Amygdala (tissue), 56 donors: ENCODE measurements around the gene BCAR1.
"Not testable (repeated sequence)": the region's sequence is repeated elsewhere in the genome, so short reads cannot be mapped to it uniquely, and the experiment has no call there.

Experiments
- DNase-seq, 56 donors: peaks; one replicate each; lab custom pipeline; 2025; lab: John Stamatoyannopoulos, UW

The BCAR1 gene

GRCh38 chr16:75251280-75252048 lies at the start of gene BCAR1:
BCAR1 (minus strand) TSS chr16:75251624; CDS start chr16:75251482, 142 bp downstream.
- DNase-seq = peak in 55 of 56 donors; percentile 56 to 95 (median 79)

- DNase-seq = peak in 12 of 56 donors; percentile 2 to 35 (median 16)
Observed at GRCh38 chr16:75298267-75298666, 46.8 kb upstream of the BCAR1 start.

- peak in 24 of 56 donors; percentile 3 to 57 (median 22) for DNase-seq
Observed at GRCh38 chr16:75296606-75297005, 45.2 kb upstream of the BCAR1 start.

DNA sequence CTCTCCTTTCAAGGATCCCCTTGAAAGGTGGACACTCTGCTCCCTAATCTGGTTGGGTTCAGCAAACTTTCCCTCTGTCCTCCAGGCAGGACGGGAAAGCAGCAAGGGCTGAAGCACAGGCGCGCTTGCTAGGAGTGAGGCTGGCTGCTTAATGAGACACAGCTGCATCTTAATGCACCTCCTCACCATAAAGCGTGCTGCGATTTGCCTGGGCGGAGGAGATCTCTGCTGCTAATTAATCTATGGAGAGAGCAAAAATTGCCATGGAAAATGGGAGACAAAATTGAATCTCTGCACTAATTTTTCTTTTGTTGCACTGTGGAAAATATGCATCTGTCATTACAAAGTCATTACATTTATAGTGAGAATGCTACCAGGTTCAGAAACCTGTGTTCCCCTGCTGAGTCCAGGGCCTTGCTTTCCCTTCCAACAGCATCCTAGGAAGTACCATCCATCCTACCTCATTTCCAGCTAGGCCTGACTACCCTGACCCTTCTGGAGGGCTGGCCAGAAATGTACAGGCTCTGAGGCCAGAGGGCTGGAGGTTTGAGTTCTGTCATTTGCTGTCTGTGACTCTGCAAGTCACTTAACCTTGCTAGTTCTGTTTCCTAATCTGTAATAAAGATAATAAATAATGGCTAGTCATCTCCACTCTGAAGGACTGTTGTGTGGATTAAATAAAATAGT lies 43.5 kb upstream of the BCAR1 start:
- DNase-seq = peak in 1 of 56 donors; percentile 5

DNA sequence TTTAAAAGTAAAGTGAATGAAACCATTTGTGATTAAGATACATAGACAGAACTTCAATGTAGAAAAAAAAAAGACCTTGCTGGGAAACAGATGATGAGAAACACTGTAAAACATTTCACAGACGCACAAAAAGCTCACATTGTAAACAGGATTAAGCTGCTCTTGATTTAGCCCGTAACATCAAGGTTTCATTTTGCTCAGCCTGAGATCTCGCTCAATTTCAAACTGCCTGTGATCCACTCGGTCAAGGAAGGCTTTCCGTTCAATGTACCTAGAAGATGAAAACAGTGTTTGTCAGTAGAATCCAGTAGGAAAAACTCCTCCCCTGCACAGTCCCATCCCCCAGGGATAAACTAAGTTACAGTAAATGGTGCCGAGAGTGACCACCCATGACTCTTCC lies 42.3 kb upstream of the BCAR1 start:
- no peak for DNase-seq

DNA sequence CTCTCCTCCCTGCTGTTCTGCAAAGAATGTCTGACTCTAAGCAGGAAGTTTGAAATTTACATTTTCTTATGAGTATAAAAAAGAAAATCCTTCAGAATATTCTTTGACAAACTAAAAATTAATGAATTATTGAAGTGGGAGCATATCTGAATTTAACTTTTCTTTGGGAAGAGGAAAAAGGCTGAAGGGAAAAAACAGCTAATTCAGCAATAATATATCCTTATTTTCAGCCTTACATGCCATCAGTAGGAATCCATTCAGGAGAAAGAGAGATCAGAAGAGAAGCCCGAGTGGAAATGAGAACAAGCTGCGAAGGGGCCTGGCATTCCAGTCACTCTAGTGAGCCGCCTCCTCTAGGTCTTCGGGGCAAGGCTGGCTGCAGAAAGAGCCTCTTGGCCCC lies 41.7 kb upstream of the BCAR1 start:
- DNase-seq = no peak

DNA sequence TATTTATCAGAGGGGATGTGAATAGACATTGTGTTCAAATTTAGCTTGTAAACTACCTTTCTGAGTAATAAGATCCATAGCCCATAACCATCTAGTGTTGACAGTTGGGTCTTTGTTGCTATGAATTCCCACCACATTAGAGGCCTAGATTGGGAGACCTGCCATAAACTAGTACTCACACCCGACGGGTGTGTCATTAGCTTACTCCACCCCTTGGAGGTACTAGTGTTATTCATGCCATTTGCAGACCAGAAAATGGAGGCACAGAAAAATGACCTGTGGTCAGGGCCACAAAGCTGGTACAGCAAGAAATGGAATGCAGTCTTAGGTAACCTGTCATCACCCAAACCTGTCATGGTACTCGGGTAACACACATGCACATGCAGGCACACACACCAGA lies 41.3 kb upstream of the BCAR1 start:
- no peak for DNase-seq

GRCh38 chr16:75289189-75289588 lies 37.8 kb upstream of the BCAR1 start:
- no peak for DNase-seq

DNA sequence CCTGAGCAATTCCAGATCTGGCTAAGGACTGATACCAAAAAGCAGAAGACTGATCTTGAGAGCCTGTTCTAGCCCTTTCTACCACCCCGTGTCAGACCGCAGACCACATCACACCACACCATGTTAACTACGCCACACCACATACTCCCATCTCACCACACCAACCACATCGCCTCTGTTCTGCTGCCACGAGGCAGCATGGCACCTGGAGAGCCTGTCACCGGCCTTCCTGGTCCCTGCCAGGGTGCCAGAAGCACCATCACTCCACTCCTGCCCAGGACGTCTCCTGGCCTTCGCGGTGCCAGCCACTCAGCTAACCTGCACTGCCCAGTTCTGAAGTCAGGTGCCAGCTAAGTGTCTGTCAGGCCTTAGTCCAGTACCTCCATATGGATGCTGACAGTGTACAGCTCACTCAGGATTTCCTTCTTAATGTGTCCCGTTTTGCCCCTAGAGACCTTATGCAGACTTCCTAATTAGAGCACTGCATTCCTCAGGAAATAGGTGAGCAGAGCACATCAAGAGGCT lies 37.2 kb upstream of the BCAR1 start:
- no peak for DNase-seq

GRCh38 chr16:75288181-75288580 lies 36.8 kb upstream of the BCAR1 start:
- DNase-seq = no peak

DNA sequence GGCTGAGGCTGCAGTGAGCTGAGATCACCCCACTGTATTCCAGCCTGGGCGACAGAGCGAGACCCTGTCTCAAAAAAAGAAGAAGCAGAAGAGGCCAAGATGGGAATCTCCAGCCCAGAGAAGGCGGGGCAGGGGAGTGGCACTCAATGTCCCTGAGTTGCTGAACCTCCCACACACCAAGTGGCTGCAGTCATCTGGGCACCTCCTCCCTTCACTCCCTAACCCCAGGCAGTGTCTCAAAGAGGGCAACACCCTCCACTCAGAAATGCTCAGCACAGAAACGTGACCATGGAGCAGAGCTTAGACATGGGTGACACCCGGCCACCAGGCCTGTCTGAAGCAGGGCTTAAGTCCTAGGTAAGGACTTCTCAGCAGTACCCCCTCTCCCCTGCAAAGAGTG lies 36.3 kb upstream of the BCAR1 start:
- no peak for DNase-seq

DNA sequence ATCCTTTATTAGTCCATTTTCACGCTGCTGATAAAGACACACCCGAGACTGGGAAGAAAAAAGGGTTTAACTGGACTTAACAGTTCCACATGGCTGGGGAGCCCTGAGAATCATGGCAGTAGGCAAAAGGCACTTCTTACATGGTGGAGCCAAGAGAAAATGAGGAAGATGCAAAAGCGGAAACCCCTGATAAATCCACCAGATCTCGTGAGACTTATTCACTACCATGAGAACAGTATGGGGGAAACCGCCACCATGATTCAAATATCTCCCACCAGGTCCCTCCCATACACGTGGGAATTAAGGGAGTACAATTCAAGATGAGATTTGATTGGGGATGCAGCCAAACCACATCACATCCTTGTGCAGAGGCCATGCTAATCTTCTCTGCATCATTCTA lies 35.0 kb upstream of the BCAR1 start:
- no peak for DNase-seq

GRCh38 chr16:75282466-75283281 lies 31.2 kb upstream of the BCAR1 start:
- DNase-seq = peak in 18 of 56 donors; percentile 8 to 49 (median 21)

GRCh38 chr16:75281826-75282225 lies 30.4 kb upstream of the BCAR1 start:
- DNase-seq = no peak

- DNase-seq = not testable (repeated sequence)
Observed at GRCh38 chr16:75281009-75281408, 29.6 kb upstream of the BCAR1 start.

DNA sequence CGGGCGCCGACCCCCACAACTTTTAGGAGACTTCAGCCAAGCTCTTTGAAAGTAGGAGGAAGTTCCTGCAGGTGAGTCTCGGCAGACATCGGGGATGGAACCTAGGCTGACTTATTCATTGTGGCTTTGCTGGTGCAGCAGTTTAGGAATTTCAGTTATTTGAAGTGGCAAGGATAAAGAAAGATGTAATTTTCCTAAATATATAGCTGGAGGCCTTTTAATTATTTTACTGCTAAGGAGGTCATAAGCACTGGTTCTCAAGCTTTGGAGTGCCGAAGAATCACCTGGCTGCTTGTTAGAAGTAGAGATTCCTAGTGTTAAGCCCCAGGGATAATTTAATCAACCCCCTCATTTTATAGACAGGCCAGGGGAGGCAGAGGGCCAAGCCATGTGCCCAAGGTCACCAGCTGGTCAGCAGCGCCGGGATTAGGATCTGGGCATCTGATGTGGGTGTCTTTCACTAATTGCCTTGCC lies 28.9 kb upstream of the BCAR1 start:
- peak in 3 of 56 donors; percentile 5 to 28 (median 20) for DNase-seq

DNA sequence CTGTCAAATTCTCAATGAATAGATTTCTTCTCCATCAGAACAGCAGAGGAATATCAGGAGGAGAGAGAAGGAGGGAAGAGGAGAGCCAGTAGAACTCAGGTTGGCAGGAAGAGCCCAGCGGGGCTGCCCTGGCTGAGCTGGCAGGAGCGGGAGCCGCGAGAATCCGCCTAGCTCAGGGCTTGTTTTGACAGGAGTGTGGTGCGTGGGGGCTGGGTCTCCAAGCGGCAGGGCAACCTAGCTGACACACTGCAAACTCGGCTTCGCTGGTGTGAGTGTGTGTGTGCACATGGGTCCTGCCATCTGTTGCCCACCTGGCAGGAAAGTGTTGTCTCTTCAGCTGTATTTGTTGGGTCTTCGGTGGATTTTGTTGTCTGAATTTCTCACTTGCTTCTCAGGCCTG lies 27.9 kb upstream of the BCAR1 start:
- peak in 1 of 56 donors; percentile 8 for DNase-seq

DNA sequence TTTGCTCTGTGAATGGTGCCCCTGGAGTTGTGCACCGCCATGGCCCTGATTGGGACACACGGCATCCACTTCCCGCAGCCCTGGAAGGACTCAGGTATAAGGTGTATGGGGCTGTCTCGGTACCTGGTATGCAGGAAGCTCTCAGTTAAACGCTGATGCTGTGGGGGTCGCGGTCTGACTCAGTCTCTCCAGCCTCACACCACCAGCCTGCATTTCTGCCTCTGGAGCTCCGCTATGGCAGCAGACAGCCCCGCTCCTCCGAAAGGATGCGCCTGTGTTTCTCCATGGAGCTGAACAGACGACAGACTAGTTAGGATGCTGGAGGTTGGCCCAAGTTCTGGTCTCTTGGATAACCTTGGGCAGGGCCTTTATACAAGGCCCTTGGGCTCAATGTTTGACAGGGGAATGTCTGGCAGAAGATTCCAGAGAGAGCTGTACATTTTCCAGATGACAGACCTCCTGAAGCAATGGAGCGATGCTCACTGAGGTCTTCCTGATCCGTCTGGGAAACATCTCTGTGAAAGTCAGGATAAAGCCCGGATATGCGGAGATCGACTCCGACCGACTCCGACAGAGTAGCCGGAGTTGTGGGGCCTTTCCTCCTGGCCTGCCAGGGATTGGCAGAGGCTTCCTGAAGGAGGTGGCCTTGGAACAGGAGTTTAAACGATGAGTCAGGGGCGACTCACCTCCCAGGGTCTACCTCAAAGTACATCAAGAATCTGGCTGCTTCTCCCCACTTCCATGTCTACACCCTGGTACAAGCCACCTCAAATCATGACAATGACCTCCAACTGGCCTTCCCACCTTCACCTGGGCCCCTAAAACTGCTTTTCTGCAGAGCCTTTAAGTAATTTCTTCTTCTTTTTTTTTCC lies 21.9 kb upstream of the BCAR1 start:
- DNase-seq = no peak

- not testable (repeated sequence) for DNase-seq
Observed at GRCh38 chr16:75272629-75273028, 21.2 kb upstream of the BCAR1 start.

GRCh38 chr16:75272097-75272551 lies 20.7 kb upstream of the BCAR1 start:
- no peak for DNase-seq
